NCI-H2196 treated with DMSO at 0.1 percent for 48 hours (cell line): Measurements from ENCODE around the gene RSRC1.

Source experiments
- DNase-seq: peaks from one replicate; lab custom pipeline; 2025; ENCODE audit not compliant: unreplicated experiment; lab: John Stamatoyannopoulos, UW

Gene RSRC1

GRCh38 chr3:158127250-158128219 is 17.6 kb downstream of the RSRC1 start:
- peak; percentile 52 for DNase-seq

GRCh38 chr3:158128755-158129154 is 18.9 kb downstream of the RSRC1 start:
- DNase-seq = no peak

GRCh38 chr3:158134363-158134762 is 24.5 kb downstream of the RSRC1 start:
- no peak for DNase-seq

GRCh38 chr3:158140396-158140795 is 30.5 kb downstream of the RSRC1 start:
- no peak for DNase-seq

- no peak for DNase-seq
Measured at GRCh38 chr3:158148218-158148617, 38.3 kb downstream of the RSRC1 start.

DNA sequence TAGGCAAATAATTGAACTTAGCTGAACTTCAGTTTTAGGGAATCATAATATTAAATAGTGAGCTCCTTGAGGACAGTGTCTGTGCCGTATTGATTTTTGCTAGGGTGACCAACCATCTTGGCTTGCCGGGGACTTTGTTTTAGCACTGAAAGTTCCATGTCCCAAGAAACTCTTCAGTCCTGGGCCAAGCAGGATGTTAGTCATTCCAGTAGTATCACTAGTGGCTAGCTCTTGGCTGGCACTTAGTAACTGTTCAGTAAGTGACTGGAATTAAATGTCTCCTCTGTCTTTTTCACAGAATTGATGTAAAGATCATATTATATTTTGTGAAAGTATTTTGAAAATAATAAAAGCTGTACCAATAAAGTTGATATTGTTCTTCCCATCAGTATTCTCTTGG is 42.3 kb downstream of the RSRC1 start:
- DNase-seq = no peak

- DNase-seq = no peak
Measured at GRCh38 chr3:158158969-158159368, 49.1 kb downstream of the RSRC1 start.

DNA sequence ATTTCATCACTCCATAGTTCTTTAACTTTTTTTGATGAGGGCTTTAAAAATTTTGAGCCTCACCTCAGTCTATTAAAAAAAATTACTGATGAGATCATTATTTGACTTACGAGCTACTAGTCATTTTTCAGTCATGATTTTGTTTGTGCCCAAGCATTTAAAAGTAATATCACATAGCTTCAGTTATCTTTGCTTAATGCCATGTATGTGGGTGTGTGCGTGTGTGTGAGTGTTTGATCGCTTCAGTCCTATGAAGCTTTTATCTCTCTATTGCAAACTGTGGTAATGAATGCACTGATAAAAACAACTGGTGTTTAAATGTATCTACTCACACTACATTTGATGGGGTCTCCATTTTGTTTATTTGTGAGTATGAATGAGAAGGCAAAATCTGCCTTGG is 49.8 kb downstream of the RSRC1 start:
- DNase-seq = no peak

DNA sequence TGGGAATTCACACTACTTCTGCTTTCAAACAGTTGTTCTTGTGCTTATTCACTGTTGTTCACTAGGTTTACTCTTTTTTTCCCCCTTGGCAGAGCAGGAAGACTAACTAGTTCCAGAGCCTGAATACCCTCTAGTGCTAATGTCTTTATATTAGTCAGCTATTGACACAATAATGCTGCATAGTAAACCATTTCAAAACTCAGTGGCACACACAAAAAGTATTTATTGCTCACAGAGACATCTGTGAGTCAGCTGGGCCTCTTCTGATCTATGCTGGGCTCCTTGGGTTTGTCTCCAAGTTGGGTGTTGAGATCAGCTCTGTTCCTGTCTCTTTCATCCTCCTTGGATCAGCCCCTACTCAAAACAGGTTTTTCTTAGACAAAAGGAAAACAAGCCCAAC is 51.1 kb downstream of the RSRC1 start:
- DNase-seq = no peak

DNA sequence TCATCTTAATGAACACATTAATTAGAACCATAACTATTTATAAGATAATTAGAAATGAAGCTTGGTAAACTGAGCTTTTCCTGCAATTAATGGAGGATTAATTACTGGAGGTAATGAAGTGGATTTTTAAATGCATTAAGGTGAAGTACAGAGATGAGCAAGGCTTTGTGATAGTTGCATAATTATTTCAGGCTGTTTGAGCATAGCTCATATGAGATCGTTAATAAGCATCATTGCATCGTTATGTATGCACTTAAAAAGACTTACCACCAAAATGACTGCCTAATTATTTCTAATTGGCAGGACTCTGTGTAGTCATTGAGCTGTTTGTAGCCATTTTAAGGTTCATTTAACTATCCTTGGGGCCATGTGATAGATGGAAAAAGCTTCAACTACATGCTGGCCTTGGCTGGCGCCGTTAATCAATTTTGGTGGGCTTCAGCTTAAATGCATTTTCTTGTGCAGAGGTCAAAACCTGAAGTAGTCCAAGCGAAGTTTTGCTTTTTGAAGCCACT is 55.3 kb downstream of the RSRC1 start:
- DNase-seq = no peak

DNA sequence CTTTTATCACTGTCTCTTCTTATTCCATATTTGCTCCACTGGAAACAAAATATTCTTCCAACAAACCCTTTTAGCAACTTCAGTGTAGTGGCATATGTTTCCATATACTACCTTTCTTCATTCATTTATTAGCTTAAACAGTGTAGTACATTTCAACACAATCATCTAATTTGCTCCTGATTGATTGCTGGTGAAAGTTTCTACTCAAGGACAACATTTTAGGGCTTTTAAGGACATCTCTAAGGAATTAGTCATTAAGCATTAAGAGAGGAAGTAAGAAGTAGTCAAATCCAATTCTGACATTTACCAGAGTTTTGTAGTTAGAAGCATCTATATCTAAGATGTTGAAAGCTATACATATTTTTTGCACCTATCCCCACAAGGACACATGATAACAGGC is 55.8 kb downstream of the RSRC1 start:
- no peak for DNase-seq

DNA sequence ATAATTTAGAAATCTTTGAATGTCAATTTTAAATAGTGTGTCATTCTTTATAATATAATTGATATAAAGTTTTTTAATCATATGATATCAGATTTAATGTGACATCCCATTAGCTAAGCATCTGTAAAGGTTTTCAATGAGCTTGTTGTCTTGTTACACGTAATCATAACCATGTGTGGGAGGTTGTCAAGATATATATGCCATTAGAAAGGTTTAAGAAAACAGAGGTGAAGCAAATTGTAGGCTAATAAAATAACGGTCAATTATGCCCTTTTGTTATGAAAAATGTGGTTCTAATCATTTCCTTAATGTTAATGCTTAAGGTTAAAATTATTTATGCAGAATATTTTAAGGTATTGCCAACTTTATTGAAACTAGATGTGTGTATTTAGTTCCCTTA is 56.3 kb downstream of the RSRC1 start:
- DNase-seq = no peak

DNA sequence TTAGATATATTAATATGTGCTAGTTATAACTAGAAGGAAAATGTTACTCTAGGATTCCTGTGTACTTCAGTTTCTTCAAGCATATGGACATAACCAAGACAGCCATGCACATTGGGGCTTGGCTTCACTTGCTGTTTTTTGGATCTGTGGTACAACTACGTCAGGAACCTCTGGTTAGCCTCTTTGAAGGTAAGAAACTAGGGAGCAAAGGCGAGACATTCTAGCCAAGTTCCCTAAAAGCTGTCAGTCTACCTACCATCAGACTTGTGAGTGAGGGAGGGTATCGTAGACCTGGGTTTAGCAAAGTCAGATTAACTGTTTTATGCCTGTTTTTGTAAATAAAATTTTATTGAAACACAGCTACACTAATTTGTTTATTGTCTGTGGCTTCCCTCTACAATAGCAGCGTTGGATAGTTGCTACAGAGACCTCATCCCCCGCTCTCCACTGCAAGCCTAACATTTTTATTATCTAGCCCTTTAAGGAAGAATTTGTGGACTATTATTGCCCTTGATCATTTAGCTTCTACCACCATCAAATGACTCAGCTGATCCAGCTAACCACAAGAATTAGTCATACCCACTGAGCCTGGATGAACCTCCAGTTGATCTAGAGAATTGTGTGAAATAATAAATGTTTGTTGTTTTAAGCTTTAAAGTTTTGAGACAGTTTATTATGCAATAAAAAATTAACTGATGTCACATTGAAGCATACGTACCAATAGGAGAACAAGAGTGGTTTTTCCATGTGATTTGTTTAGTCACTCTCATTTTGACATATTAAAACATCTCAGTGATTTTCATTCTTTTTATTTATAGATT is 58.1 kb downstream of the RSRC1 start:
- DNase-seq = peak; percentile 24

- DNase-seq = no peak
Measured at GRCh38 chr3:158169091-158169491, 59.2 kb downstream of the RSRC1 start.

DNA sequence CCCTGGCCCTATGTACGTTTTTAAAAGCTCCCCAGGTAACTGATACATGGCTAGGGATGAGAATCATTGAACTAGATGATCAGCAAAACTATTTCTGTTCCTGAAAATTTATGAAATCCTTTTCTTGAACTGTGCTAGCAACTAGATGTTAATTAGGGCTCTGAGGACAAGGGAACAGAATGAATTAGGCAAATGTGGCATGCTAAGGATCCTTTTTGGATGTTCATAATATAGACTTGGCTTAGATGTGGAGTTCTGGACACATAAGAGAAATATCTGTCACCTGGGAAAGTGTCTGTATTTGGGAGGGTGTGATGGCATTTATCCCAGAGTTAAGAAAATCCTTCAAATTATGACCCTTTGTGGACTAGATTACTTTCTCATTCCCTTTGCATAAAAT is 71.2 kb downstream of the RSRC1 start:
- DNase-seq = no peak

DNA sequence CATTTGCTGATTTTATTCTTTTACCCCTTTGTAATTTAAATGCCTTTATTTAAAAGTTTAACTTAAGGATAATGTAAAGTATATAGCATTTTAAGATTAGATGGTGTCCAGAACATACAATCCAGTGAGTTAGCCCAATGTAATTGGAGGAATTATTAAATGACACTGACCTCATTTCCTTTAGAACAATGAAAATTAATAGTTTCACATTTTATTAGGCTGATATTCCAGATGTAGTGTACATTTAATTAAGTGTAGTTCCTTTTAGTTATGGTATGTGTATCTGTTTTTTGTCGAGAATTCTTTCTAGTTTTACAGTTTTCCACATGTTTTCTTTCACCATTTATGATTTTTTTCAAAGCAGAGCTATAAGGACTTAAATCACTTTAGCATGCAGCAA is 75.8 kb downstream of the RSRC1 start:
- no peak for DNase-seq

- no peak for DNase-seq
Measured at GRCh38 chr3:158200955-158201354, 91.1 kb downstream of the RSRC1 start.

DNA sequence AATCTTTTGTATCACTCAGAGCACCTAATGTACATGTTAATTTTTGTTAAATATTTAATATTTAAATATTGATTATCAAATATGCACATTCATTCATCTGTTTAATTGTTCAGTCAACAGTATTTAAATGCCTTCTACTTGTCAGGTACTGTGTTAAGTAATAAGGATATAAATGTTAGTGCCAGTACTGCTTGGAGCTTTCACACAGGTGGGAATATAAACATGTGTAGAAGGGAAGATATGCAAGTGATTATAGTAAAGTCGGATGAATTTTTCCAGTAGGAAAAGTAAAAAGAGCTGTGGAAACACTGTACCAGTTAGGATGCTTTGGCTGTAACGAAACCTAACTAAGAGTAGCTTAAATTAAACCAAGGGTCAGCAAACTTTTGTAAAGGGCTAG is 95.4 kb downstream of the RSRC1 start:
- DNase-seq = no peak

DNA sequence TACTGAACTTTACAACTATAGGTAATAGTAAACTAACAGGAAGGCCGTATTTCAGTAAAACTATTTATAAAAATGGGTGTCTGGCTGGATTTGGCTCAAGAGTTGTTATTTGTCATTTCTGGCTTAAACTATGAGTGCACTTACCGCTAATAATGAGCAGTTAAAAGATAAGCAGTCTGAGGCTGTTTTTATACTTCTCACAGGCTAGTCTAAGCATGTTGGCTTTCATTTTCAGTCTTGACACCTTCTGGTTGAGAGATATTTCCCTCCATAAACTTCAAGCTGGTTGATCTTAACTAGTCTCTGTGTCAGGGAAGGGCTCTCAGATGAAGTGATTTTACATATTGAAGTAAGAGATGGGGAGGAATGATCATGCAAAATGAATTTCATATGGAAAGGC is 96.1 kb downstream of the RSRC1 start:
- DNase-seq = no peak

- no peak for DNase-seq
Measured at GRCh38 chr3:158210067-158210466, 100.2 kb downstream of the RSRC1 start.

- DNase-seq = no peak
Measured at GRCh38 chr3:158213461-158213860, 103.6 kb downstream of the RSRC1 start.

GRCh38 chr3:158217992-158218391 is 108.1 kb downstream of the RSRC1 start:
- DNase-seq = no peak
